DND-41 (cell line): ENCODE measurements around the gene TRIM9.
A peak's percentile ranks its signal among the peaks of the same experiment; 100 is the strongest.

ENCODE experiments used
- ATAC-seq: fragments of 200-7000 bp; cut with Tn5 transposase; 3 replicates; pipeline ENCODE4 v1.9.1; 2021; ENCODE audit warnings: low read depth; ENCODE audit not compliant: insufficient read depth
- DNase-seq: peaks from one replicate; pipeline ENCODE4 v3.0.0-alpha.2; 2020
- H2AFZ ChIP-seq: 2 replicates; pipeline ENCODE4 v1.6.0; 2012; ENCODE audit warnings: low read depth, low read length
- H3K27ac ChIP-seq: 2 replicates; pipeline ENCODE4 v1.5.1; 2012; ENCODE audit warnings: low read length, inconsistent platforms
- H3K27me3 ChIP-seq: fragments of 200-600 bp; sonication (generic); 2 replicates; pipeline ENCODE4 v1.6.0; 2012; ENCODE audit warnings: low read length, mild to moderate bottlenecking, inconsistent platforms; ENCODE audit not compliant: insufficient read depth, poor library complexity
- H3K36me3 ChIP-seq: 2 replicates; pipeline ENCODE4 v1.5.1; 2012; ENCODE audit warnings: low read length, inconsistent platforms; ENCODE audit not compliant: insufficient read depth
- H3K4me1 ChIP-seq: 2 replicates; pipeline ENCODE4 v1.5.1; 2012; ENCODE audit warnings: mild to moderate bottlenecking, low read length; ENCODE audit not compliant: insufficient read depth
- H3K4me2 ChIP-seq: 2 replicates; pipeline ENCODE4 v1.6.0; 2012; ENCODE audit warnings: mild to moderate bottlenecking, moderate library complexity, low read length, inconsistent platforms; ENCODE audit not compliant: insufficient read depth
- H3K4me3 ChIP-seq, 2 experiments: fragments of 200-600 bp in 1 of 2; shearing (Covaris generic) in 1 of 2; 2 replicates each; pipeline ENCODE4 v1.5.1; 2012 to 2016; ENCODE audit warnings: inconsistent platforms in 2 of 2, low read length in 2 of 2, mild to moderate bottlenecking in 2 of 2, low read depth in 1 of 2, moderate library complexity in 1 of 2
- H3K79me2 ChIP-seq: 2 replicates; pipeline ENCODE4 v1.6.0; 2012; ENCODE audit warnings: low read length, inconsistent platforms; ENCODE audit not compliant: insufficient read depth
- H3K9ac ChIP-seq: 2 replicates; pipeline ENCODE4 v1.6.0; 2012; ENCODE audit warnings: low read depth, mild to moderate bottlenecking, inconsistent platforms, low read length, moderate library complexity
- H3K9me3 ChIP-seq: 2 replicates; pipeline ENCODE4 v1.5.1; 2012; ENCODE audit warnings: low read length, moderate library complexity, mild to moderate bottlenecking, inconsistent platforms; ENCODE audit not compliant: insufficient read depth, severe bottlenecking
- H4K20me1 ChIP-seq: 2 replicates; pipeline ENCODE4 v1.6.0; 2012; ENCODE audit warnings: low read length; ENCODE audit not compliant: insufficient read depth
- CTCF ChIP-seq: IDR thresholded peaks from 2 replicates; pipeline ENCODE4 v1.5.1; 2012; ENCODE audit warnings: borderline replicate concordance, low read length, moderate library complexity, mild to moderate bottlenecking; ENCODE audit not compliant: poor library complexity, severe bottlenecking; ENCODE audit errors: extremely low read depth
- EZH2 ChIP-seq: IDR thresholded peaks from 3 replicates; pipeline ENCODE4 v1.6.1; 2012; ENCODE audit warnings: borderline replicate concordance, low read depth, mild to moderate bottlenecking, moderate library complexity, low read length, inconsistent platforms; ENCODE audit not compliant: severe bottlenecking

TRIM9 gene

GRCh38 chr14:50932156-50932555, 162.7 kb downstream of the TRIM9 start:
- ATAC-seq (no peak), DNase-seq (no peak)
- no peaks in the 10 kb centered on the region for H4K20me1 ChIP-seq
- no peak overlapping the region for H3K9ac ChIP-seq
- H3K36me3 ChIP-seq = no peaks in the 10 kb centered on the region
- H3K9me3 ChIP-seq = no peaks in the 10 kb centered on the region
- TF ChIP-seq CTCF (no peak), EZH2 (no peak)
- H3K27ac ChIP-seq = no peak overlapping the region
- no peak overlapping the region for H3K4me2 ChIP-seq
- peak overlapping the region; percentile 43; the same call in 1 of the 2 replicates for H2AFZ ChIP-seq
- H3K79me2 ChIP-seq = no peaks in the 10 kb centered on the region
- H3K4me1 ChIP-seq = no peaks in the 10 kb centered on the region; the same call in 1 of the 2 replicates
- no peak overlapping the region for H3K4me3 ChIP-seq
- H3K27me3 ChIP-seq = no peaks in the 10 kb centered on the region

GRCh38 chr14:50931559-50931958, 163.3 kb downstream of the TRIM9 start:
- Histone ChIP-seq H2AFZ (no peak overlapping the region), H3K79me2 (no peaks in the 10 kb centered on the region), H4K20me1 (no peaks in the 10 kb centered on the region), H3K4me2 (no peak overlapping the region), H3K27me3 (no peaks in the 10 kb centered on the region), H3K4me1 (peaks cover 6% of the 10 kb centered on the region), H3K27ac (no peak overlapping the region), H3K4me3 (no peak overlapping the region), H3K36me3 (no peaks in the 10 kb centered on the region), H3K9ac (no peak overlapping the region), H3K9me3 (no peaks in the 10 kb centered on the region)
- TF ChIP-seq CTCF = no peak
- no peak for TF ChIP-seq EZH2
- DNase-seq (no peak), ATAC-seq (no peak)

GRCh38 chr14:50929506-50929905, 165.4 kb downstream of the TRIM9 start:
- ATAC-seq (no peak), DNase-seq (no peak)
- no peak overlapping the region for H2AFZ ChIP-seq
- H3K36me3 ChIP-seq = no peaks in the 10 kb centered on the region
- H3K4me2 ChIP-seq = no peak overlapping the region
- H3K9me3 ChIP-seq = no peaks in the 10 kb centered on the region
- TF ChIP-seq CTCF (no peak), EZH2 (no peak)
- no peak overlapping the region for H3K27ac ChIP-seq
- H3K27me3 ChIP-seq = no peaks in the 10 kb centered on the region
- no peaks in the 10 kb centered on the region for H3K79me2 ChIP-seq
- H3K4me1 ChIP-seq = peaks cover 6% of the 10 kb centered on the region
- H3K9ac ChIP-seq = no peak overlapping the region
- H4K20me1 ChIP-seq = no peaks in the 10 kb centered on the region
- no peak overlapping the region for H3K4me3 ChIP-seq
